SU-DHL-6 (cell line): ENCODE data around the gene BDKRB2.

ENCODE experiments used
- EZH2phosphoT487 ChIP-seq: fragments of 200-600 bp; sonication (generic), shearing (Covaris generic); conservative IDR thresholded peaks from 2 replicates; pipeline ENCODE4 v1.6.1; 2018; ENCODE audit warnings: mild to moderate bottlenecking, antibody characterized with exemption, low read length, moderate library complexity, mixed read lengths
- TF ChIP-seq, protein P1 (sequence below): fragments of 200-600 bp; sonication (generic); IDR thresholded peaks from one replicate; pipeline ENCODE4 v1.5.1; 2017; ENCODE audit warnings: antibody characterized with exemption, mild to moderate bottlenecking, low read length, moderate library complexity; ENCODE audit not compliant: insufficient read depth, poor library complexity, severe bottlenecking

- TF ChIP-seq, protein P1, sequence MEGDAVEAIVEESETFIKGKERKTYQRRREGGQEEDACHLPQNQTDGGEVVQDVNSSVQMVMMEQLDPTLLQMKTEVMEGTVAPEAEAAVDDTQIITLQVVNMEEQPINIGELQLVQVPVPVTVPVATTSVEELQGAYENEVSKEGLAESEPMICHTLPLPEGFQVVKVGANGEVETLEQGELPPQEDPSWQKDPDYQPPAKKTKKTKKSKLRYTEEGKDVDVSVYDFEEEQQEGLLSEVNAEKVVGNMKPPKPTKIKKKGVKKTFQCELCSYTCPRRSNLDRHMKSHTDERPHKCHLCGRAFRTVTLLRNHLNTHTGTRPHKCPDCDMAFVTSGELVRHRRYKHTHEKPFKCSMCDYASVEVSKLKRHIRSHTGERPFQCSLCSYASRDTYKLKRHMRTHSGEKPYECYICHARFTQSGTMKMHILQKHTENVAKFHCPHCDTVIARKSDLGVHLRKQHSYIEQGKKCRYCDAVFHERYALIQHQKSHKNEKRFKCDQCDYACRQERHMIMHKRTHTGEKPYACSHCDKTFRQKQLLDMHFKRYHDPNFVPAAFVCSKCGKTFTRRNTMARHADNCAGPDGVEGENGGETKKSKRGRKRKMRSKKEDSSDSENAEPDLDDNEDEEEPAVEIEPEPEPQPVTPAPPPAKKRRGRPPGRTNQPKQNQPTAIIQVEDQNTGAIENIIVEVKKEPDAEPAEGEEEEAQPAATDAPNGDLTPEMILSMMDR, result no peak
- TF ChIP-seq EZH2phosphoT487, result no peak
These were observed 60.9 kb downstream of the BDKRB2 start for GRCh38 chr14:96265383-96266095.
